Panc1 (cell line): ENCODE measurements around the gene KCNG2.

Experiments used
- CTCF ChIP-seq: fragments of 450-650 bp; IDR thresholded peaks from 2 replicates; pipeline ENCODE4 v1.5.1; 2017; ENCODE audit warnings: mild to moderate bottlenecking
- POLR2AphosphoS5 ChIP-seq: IDR thresholded peaks from 2 replicates; pipeline ENCODE4 v1.6.1; 2012; ENCODE audit warnings: mild to moderate bottlenecking, low read depth, low read length, moderate library complexity
- SIN3A ChIP-seq: IDR thresholded peaks from 2 replicates; pipeline ENCODE4 v1.6.1; 2012; ENCODE audit warnings: low read depth, mild to moderate bottlenecking, low read length, moderate library complexity, borderline replicate concordance; ENCODE audit not compliant: insufficient read depth

- TF ChIP-seq CTCF: no peak
- no peak for TF ChIP-seq SIN3A
- TF ChIP-seq POLR2AphosphoS5: no peak
Observed at GRCh38 chr18:79897940-79898625, 100.3 kb downstream of the KCNG2 start.
